HG03342 (cell line): ENCODE data around the gene MCU.
"Not testable (repeated sequence)": the region's sequence is repeated elsewhere in the genome, so short reads cannot be mapped to it uniquely, and the experiment has no call there.

Experiments used
- ATAC-seq: cut with Tn5 transposase; IDR thresholded peaks from one replicate; pipeline ENCODE4 v1.9.1; 2021; ENCODE audit warnings: mild to moderate bottlenecking, moderate library complexity; ENCODE audit not compliant: unreplicated experiment

MCU gene

GRCh38 chr10:72727130-72727529 is 35.2 kb downstream of the MCU start:
- ATAC-seq: no peak

DNA sequence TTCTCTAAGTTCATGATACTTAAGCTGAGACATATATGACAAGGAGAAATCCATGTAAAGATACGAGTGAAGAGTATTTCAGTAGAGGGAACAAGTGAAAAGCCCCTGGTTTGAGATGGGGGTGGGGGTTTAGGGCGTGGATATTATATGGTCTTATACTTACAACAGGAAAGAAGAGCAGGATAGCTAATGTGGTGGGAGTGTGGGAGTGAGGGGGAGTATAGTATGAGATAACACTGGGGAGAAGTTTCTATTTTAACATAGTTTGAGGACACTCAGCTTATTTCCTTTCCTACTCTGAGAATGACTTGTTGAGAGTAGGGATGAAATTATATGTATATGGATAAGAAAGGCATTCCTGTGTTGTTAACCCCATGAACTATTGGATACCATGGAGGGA is 36.5 kb downstream of the MCU start:
- ATAC-seq: no peak

GRCh38 chr10:72729528-72729927 is 37.6 kb downstream of the MCU start:
- peak; percentile 64 for ATAC-seq

DNA sequence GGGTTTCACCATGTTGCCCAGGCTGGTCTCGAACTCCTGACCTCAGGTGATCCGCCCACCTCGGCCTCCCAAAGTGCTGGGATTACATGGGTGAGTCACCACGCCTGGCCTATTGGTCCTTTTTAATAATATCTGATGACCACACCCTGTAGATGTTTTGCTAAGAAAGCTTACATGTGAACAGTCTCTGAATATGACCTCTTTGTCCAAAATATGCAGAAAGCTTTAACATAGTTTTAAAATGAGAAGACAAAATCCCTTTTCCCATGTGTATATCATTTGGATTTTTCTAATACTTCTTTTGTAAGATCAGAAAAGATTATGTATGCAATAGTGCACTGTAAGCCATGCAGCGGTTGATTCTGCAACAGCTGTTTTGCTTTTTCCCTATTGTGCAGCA is 38.5 kb downstream of the MCU start:
- ATAC-seq: no peak

GRCh38 chr10:72731916-72732419 is 40.0 kb downstream of the MCU start:
- ATAC-seq: no peak

- no peak for ATAC-seq
These were observed 40.6 kb downstream of the MCU start for GRCh38 chr10:72732521-72732920.

- no peak for ATAC-seq
These were observed 42.0 kb downstream of the MCU start for GRCh38 chr10:72733989-72734388.

DNA sequence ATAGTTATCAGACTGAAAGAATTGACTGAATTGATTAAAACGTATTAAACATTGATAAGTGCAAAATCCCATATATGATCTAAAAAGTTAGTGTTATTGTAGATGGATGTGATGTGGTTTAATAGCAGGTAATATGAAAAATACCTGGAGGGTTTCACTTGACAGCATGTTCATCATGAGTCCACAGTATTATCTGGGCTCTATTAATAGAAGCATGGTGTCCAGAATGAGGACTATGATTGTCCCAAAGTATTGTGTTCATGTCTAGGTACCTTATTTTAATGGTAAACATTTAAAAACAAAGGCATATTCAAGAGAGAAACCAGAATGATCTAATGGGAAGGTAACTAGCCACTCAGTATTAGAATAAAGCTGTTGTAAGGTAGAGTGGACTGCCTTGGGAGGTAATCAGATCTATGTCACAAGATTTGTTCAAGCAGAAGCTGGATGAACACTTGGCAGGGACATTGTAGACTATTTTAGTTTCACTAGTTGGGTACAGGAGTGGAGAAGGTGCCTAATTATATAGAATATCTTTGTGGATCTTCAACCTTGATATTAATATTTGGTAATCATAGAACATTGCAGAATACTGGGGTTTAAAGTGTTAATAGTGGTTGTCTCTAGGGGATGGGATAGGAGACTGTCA is 43.5 kb downstream of the MCU start:
- no peak for ATAC-seq

GRCh38 chr10:72736176-72736827 is 44.4 kb downstream of the MCU start:
- ATAC-seq: no peak

- ATAC-seq: no peak
These were observed 44.9 kb downstream of the MCU start for GRCh38 chr10:72736828-72737220.

- ATAC-seq: not testable (repeated sequence)
These were observed 45.4 kb downstream of the MCU start for GRCh38 chr10:72737357-72737756.

GRCh38 chr10:72738486-72738885 is 46.5 kb downstream of the MCU start:
- ATAC-seq: no peak

- ATAC-seq: no peak
These were observed 48.6 kb downstream of the MCU start for GRCh38 chr10:72740528-72740927.

GRCh38 chr10:72742092-72742491 is 50.1 kb downstream of the MCU start:
- ATAC-seq: no peak

- ATAC-seq: no peak
These were observed 50.9 kb downstream of the MCU start for GRCh38 chr10:72742797-72743196.

- no peak for ATAC-seq
These were observed 52.6 kb downstream of the MCU start for GRCh38 chr10:72744566-72744965.

- ATAC-seq: no peak
These were observed 54.8 kb downstream of the MCU start for GRCh38 chr10:72746426-72747363.

- ATAC-seq: no peak
These were observed 55.6 kb downstream of the MCU start for GRCh38 chr10:72747521-72747920.

DNA sequence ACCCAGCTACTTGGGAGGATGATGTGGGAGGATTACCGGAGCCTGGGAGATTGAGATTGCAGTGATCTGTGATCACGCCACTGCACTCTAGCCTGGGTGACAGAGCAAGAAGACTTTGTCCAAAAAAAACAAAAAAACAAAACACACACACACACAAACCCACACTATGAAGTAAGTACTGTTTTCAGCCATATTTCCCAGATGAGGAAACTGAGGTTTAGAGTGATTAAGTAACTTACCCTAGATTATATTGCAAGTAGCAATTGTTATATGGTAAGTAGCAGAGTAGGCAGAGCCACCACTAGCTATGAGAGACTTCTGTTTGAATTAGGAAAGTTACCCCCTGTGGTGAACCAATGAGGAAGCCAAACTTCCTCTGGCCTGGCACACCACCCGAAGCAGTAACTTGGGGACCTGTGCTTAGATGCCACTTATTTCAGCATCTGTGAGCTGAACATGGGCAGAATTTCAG is 61.9 kb downstream of the MCU start:
- no peak for ATAC-seq

DNA sequence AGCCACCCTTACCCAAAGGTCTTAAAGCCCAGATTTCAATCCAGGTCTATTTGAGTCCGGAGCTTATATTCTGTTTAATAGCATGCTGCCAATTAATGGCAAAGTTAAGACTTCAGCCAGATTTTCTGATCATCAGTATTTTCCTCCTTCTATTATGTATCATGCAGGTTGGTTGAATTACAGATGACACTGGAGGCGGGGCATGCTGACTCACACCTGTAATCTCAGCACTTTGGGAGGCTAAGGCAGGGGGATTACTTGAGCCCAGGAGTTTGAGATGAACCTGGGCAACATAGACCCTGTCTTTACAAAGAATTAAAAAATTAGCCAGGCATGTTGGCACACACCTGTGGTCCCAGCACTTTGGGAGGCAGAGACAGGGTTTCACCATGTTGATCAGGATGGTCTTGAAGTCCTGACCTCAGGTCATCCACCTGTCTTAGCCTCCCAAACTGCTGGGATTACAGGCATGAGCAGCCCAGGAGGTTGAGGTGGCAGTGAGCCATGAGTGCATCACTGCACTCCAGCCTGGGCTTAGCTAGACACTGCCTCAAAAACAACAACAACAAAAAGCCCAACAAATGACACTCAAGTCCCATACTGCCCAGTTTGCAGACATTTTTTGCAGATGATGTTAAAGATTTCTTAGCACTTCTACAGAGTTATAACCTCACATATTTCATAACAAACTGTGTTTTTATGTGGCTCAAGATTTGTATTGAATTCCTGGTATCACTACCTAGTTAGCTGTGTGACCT is 62.5 kb downstream of the MCU start:
- ATAC-seq: no peak
